ENCODE data around the gene SVOPL.

DNA sequence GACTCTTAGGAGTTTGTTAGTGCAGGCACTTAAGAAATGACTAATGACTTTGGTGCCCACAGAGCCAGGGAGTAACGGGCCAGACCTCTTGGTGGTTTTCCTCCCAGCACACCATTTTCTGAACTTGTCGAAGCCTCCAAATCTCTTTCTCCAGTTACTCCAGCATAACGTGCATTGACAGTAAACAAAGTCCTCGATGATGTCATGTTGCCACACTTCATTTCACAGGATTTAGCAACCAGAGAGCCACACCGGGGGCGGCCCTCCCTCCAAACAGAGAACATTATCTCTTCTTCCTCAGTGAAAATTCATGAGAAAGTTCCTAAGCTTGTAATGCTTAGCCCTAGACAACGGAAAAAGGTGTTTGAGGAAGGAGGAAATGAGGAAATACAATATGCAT lies 4.0 kb upstream of the SVOPL start:
- TF ChIP-seq CTCF (IDR thresholded peaks at IDR 0.05; ENCODE audit: extremely low read depth in 1 of 2, insufficient read depth in 1 of 2, low read depth in 1 of 2, low read length in 2 of 2) (no peak), POLR2AphosphoS5 (IDR thresholded peaks at IDR 0.05; ENCODE audit: insufficient read depth, low read depth, low read length) (no peak), EZH2 (IDR thresholded peaks at IDR 0.05; ENCODE audit: borderline replicate concordance, low read depth, low read length, severe bottlenecking) (no peak), POLR2A (IDR thresholded peaks at IDR 0.05; ENCODE audit: low read depth, low read length) (no peak), FOS (IDR thresholded peaks at IDR 0.05; ENCODE audit: borderline replicate concordance, insufficient read depth, low read length) (no peak)
- TF ChIP-seq, protein P1, sequence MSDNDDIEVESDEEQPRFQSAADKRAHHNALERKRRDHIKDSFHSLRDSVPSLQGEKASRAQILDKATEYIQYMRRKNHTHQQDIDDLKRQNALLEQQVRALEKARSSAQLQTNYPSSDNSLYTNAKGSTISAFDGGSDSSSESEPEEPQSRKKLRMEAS (IDR thresholded peaks at IDR 0.05; ENCODE audit: insufficient read depth, insufficient read length) = no peak
